Activated B cell treated with CpG ODN at 0.5 μM for 24 hours (primary cell): ENCODE data around the gene DMRTB1. TPM values are rescaled to one million over a fixed set of nuclear protein-coding genes. Genes with fewer than 3 reads are reported as not detected.

Experiments used
- ATAC-seq: fragments of 200-7000 bp; cut with Tn5 transposase; one replicate; pipeline ENCODE4 v1.10.0; 2021; ENCODE audit warnings: low read depth, mild to moderate bottlenecking, moderate library complexity
- CTCF ChIA-PET: fragments of 350-600 bp; sonication (Branson Sonifier 250); formaldehyde crosslinking; loops from one replicate; lab custom pipeline; 2021; ENCODE audit warnings: antibody characterized with exemption; lab: Charles Lee
- POLR2A ChIA-PET: fragments of 350-600 bp; sonication (Branson Sonifier 250); formaldehyde crosslinking; loops from one replicate; lab custom pipeline; 2021; ENCODE audit warnings: antibody characterized with exemption; lab: Charles Lee
- DNase-seq: peaks from one replicate; pipeline ENCODE4 v3.0.0; 2022
- H3K27ac Mint-ChIP-seq: one replicate; pipeline ENCODE4 v1.8.0; 2020; ENCODE audit warnings: mixed read lengths
- H3K27me3 Mint-ChIP-seq: one replicate; pipeline ENCODE4 v1.8.0; 2021; ENCODE audit warnings: mixed read lengths
- H3K36me3 Mint-ChIP-seq: one replicate; pipeline ENCODE4 v1.8.0; 2021; ENCODE audit warnings: low read depth, mixed read lengths
- H3K4me1 Mint-ChIP-seq: one replicate; pipeline ENCODE4 v1.8.0; 2021; ENCODE audit warnings: mixed read lengths
- H3K4me3 Mint-ChIP-seq: one replicate; pipeline ENCODE4 v1.8.0; 2020; ENCODE audit warnings: mild to moderate bottlenecking, mixed read lengths
- H3K9me3 Mint-ChIP-seq: one replicate; pipeline ENCODE4 v1.8.0; 2020; ENCODE audit warnings: mixed read lengths
- CTCF ChIP-seq: fragments of 200-600 bp; IDR thresholded peaks from one replicate; pipeline ENCODE4 v1.8.0; 2022; ENCODE audit warnings: antibody characterized with exemption, mild to moderate bottlenecking
- intact Hi-C: fragments of 100-400 bp; cut with micrococcal nuclease; formaldehyde crosslinking; loops from one replicate; pipeline ENCODE4 v1.15.1; 2024
- total RNA-seq: library from RNA; stranded (reverse); gene quantifications from 2 replicates; pipeline ENCODE4 v1.2.3, GENCODE V29; 2022

Gene DMRTB1
- total RNA-seq, 1 donor from 2014 or later: not detected

- ATAC-seq (no peak), DNase-seq (no peak)
- Mint-ChIP-seq H3K27me3 (peaks cover 22% of the 10 kb centered on the region), H3K4me1 (peaks cover 4% of the 10 kb centered on the region), H3K36me3 (no peaks in the 10 kb centered on the region), H3K27ac (no peak overlapping the region), H3K4me3 (no peak overlapping the region), H3K9me3 (no peaks in the 10 kb centered on the region)
- POLR2A ChIA-PET: no interaction called here
- CTCF ChIA-PET: no interaction called here
- intact Hi-C loops: no loop called here
- no peak for TF ChIP-seq CTCF
Observed at GRCh38 chr1:53481456-53481855, 22.3 kb downstream of the DMRTB1 start.

GRCh38 chr1:53482441-53483153 is 23.4 kb downstream of the DMRTB1 start:
- H3K4me3 Mint-ChIP-seq: no peak overlapping the region
- ChIA-PET POLR2A (no interaction called here), CTCF (no interaction called here)
- DNase-seq: no peak
- H3K36me3 Mint-ChIP-seq: no peaks in the 10 kb centered on the region
- no peak for TF ChIP-seq CTCF
- ATAC-seq: no peak
- intact Hi-C loops: no loop called here
- H3K4me1 Mint-ChIP-seq: peaks cover 4% of the 10 kb centered on the region
- H3K27me3 Mint-ChIP-seq: peaks cover 22% of the 10 kb centered on the region
- H3K9me3 Mint-ChIP-seq: no peaks in the 10 kb centered on the region
- no peak overlapping the region for H3K27ac Mint-ChIP-seq

DNA sequence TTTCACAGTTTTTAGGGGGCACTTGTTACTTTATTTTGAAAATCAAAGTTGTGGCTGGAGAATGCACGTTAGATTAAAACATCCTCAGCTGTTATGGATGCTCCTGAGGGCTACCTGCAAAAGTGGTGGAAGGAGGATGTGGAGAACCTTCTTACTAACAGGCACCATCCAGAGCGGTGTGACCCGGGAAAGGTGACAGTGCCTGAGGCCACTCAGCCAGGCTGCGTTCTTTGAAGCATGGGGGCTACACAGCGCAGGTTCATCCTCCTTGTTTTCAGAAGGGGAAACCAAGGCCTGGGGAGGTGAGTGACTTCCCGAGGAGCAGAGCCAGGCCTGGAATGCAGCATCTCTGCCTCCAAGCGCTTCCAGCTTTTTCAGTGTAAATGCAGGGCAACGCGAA is 24.0 kb downstream of the DMRTB1 start:
- Mint-ChIP-seq H3K4me3 (no peak overlapping the region), H3K36me3 (no peaks in the 10 kb centered on the region), H3K27me3 (peaks cover 22% of the 10 kb centered on the region), H3K4me1 (peaks cover 4% of the 10 kb centered on the region), H3K9me3 (no peaks in the 10 kb centered on the region), H3K27ac (no peak overlapping the region)
- ChIA-PET CTCF (no interaction called here), POLR2A (no interaction called here)
- intact Hi-C loops: no loop called here
- ATAC-seq (no peak), DNase-seq (no peak)
- no peak for TF ChIP-seq CTCF

DNA sequence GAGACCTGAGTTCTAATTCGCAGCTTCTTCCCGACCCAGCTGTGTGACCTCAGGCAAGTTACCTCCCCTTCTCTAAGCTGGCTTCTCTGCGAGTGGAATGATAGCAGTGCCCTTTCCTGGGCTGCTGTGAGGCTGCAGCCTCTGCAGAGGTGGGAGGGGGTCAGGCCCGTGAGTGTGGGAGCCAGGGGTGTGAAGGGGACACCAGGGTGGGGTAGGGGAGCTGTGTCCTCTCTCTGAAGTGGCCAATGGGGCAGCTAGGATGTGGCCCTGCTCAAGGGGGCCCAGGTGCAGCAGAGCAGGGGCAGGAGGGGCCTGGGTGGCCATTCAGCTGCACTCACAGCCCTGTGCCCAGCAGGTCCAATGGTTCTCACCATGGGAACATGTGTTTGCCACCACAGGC is 24.5 kb downstream of the DMRTB1 start:
- Mint-ChIP-seq H3K9me3 (no peaks in the 10 kb centered on the region), H3K27ac (no peak overlapping the region), H3K27me3 (peaks cover 25% of the 10 kb centered on the region), H3K4me3 (no peak overlapping the region), H3K4me1 (peaks cover 4% of the 10 kb centered on the region), H3K36me3 (no peaks in the 10 kb centered on the region)
- CTCF ChIA-PET: no interaction called here
- ATAC-seq (no peak), DNase-seq (no peak)
- TF ChIP-seq CTCF: no peak
- POLR2A ChIA-PET: no interaction called here
- intact Hi-C loops: no loop called here

DNA sequence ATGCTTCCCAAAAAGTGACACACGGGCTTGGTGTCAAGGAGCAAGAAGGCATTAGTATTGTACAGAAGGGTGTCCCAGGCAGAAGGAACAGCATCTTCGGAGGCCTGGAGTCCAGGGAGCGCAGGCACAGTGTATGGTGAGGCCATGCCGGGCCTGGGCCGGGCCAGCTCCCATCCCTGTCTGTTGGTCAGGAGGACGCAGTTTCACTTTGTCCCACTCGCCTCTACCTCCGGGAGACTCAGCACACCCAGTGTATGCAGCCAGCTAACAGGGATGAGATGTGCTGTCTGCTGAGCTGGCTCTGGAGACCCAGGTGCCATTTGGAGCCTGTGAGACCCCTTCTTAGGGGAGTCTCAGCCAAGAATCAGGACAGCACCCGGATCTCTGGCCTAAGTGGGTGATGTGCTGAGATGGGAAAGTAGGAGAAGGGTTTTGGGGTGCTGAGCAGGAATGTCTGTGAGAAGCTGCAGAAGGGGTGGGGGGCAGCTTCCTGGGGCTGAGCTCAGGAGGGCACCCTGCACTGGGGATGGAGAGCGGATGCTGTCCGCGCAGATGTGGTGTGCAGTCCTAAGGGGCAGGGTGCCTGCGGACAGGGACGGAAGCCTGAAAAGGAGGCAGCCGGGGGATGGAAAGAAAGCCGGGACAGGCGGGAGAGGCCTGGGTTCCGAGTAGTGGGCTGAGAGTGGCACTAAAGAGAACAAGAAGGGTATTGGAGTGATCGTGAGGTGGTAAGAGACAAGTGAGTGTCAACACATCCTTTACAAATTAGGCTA is 25.7 kb downstream of the DMRTB1 start:
- ATAC-seq (no peak), DNase-seq (no peak)
- CTCF ChIA-PET: no interaction called here
- TF ChIP-seq CTCF: no peak
- intact Hi-C loops: loop anchor here (5.0 kb wide), 1 partner anchor 472 kb away; no protein-coding TSS in a partner anchor
- H3K27me3 Mint-ChIP-seq: peaks cover 29% of the 10 kb centered on the region
- no peaks in the 10 kb centered on the region for H3K9me3 Mint-ChIP-seq
- POLR2A ChIA-PET: no interaction called here
- H3K4me3 Mint-ChIP-seq: no peak overlapping the region
- no peaks in the 10 kb centered on the region for H3K36me3 Mint-ChIP-seq
- no peak overlapping the region for H3K27ac Mint-ChIP-seq
- peaks cover 4% of the 10 kb centered on the region for H3K4me1 Mint-ChIP-seq
